GM23338 (cell line): ENCODE data around the gene SPEM1. TPM values are rescaled to one million over a fixed set of nuclear protein-coding genes. Genes with fewer than 3 reads are reported as not detected.

Experiments used
- ATAC-seq: fragments of 200-7000 bp; cut with Tn5 transposase; 3 replicates; pipeline ENCODE4 v1.9.1; 2020
- DNase-seq: peaks from one replicate; pipeline ENCODE4 v3.0.0-alpha.2; 2015; ENCODE audit warnings: low spot score
- H2AFZ ChIP-seq: fragments of 200-600 bp; sonication (generic); 2 replicates; pipeline ENCODE4 v1.8.0; 2016; ENCODE audit warnings: antibody characterized with exemption, mild to moderate bottlenecking, moderate library complexity
- H3F3A ChIP-seq: fragments of 200-600 bp; sonication (generic); replicated peaks from 2 replicates; pipeline ENCODE4 v1.8.0; 2017; ENCODE audit warnings: antibody characterized with exemption, mixed run types, low read depth
- H3K27ac ChIP-seq: fragments of 200-600 bp; sonication (generic); 2 replicates; pipeline ENCODE4 v1.6.1; 2016; ENCODE audit warnings: low read depth
- H3K27me3 ChIP-seq: fragments of 200-600 bp; sonication (generic); 2 replicates; pipeline ENCODE4 v1.8.0; 2016; ENCODE audit warnings: mild to moderate bottlenecking, mixed run types, moderate library complexity; ENCODE audit not compliant: insufficient read depth
- H3K36me3 ChIP-seq: fragments of 200-600 bp; sonication (generic); 2 replicates; pipeline ENCODE4 v1.8.0; 2016; ENCODE audit warnings: mild to moderate bottlenecking; ENCODE audit not compliant: insufficient read depth
- H3K4me1 ChIP-seq: fragments of 200-600 bp; sonication (generic); 2 replicates; pipeline ENCODE4 v1.8.0; 2016; ENCODE audit warnings: mild to moderate bottlenecking, moderate library complexity; ENCODE audit not compliant: insufficient read depth
- H3K4me2 ChIP-seq: fragments of 200-600 bp; sonication (generic); 2 replicates; pipeline ENCODE4 v1.7.1; 2017; ENCODE audit warnings: mixed run types
- H3K4me3 ChIP-seq: fragments of 200-600 bp; sonication (generic); 2 replicates; pipeline ENCODE4 v1.6.1; 2016; ENCODE audit warnings: mixed run types
- H3K79me2 ChIP-seq: fragments of 200-600 bp; sonication (generic); replicated peaks from 2 replicates; pipeline ENCODE4 v1.8.0; 2017; ENCODE audit warnings: mild to moderate bottlenecking; ENCODE audit not compliant: insufficient read depth
- H3K9me2 ChIP-seq: fragments of 200-600 bp; sonication (generic); 2 replicates; pipeline ENCODE4 v1.8.0; 2017; ENCODE audit not compliant: insufficient read depth
- H4K20me1 ChIP-seq: fragments of 200-600 bp; sonication (generic); replicated peaks from 2 replicates; pipeline ENCODE4 v1.8.0; 2017; ENCODE audit warnings: mild to moderate bottlenecking; ENCODE audit not compliant: insufficient read depth
- H3K27ac Mint-ChIP-seq: 2 replicates; pipeline ENCODE4 v1.8.0; 2020; ENCODE audit warnings: inconsistent platforms, mild to moderate bottlenecking, moderate library complexity, mixed read lengths
- H3K27me3 Mint-ChIP-seq: 3 replicates; pipeline ENCODE4 v1.8.0; 2022; ENCODE audit warnings: low read depth, mild to moderate bottlenecking, moderate library complexity, mixed read lengths, inconsistent platforms; ENCODE audit not compliant: insufficient read depth, poor library complexity
- H3K36me3 Mint-ChIP-seq: 3 replicates; pipeline ENCODE4 v1.8.0; 2021; ENCODE audit warnings: low read depth, mild to moderate bottlenecking, inconsistent platforms, moderate library complexity, mixed read lengths
- H3K4me1 Mint-ChIP-seq: 3 replicates; pipeline ENCODE4 v1.8.0; 2020; ENCODE audit warnings: mild to moderate bottlenecking, inconsistent platforms, mixed read lengths
- H3K4me3 Mint-ChIP-seq: 3 replicates; pipeline ENCODE4 v1.8.0; 2021; ENCODE audit warnings: moderate library complexity, mild to moderate bottlenecking, inconsistent platforms, mixed read lengths
- H3K9me3 Mint-ChIP-seq: 3 replicates; pipeline ENCODE4 v1.8.0; 2020; ENCODE audit warnings: moderate library complexity, mild to moderate bottlenecking, inconsistent platforms, mixed read lengths
- CREB1 ChIP-seq: fragments of 250-450 bp; sonication (Bioruptor Pico); IDR thresholded peaks from 2 replicates; pipeline ENCODE4 v1.5.0; 2020; ENCODE audit warnings: low read depth, mild to moderate bottlenecking, moderate library complexity
- ETS1 ChIP-seq: IDR thresholded peaks from 2 replicates; pipeline ENCODE4 v1.6.1; 2016; ENCODE audit warnings: antibody characterized with exemption
- EZH2phosphoT487 ChIP-seq: fragments of 200-600 bp; sonication (generic); IDR thresholded peaks from one replicate; pipeline ENCODE4 v1.8.1; 2018; ENCODE audit warnings: antibody characterized with exemption; ENCODE audit not compliant: unreplicated experiment
- JUNB ChIP-seq: IDR thresholded peaks from one replicate; pipeline ENCODE4 v1.6.1; 2016; ENCODE audit warnings: antibody characterized with exemption; ENCODE audit not compliant: unreplicated experiment
- NANOG ChIP-seq: IDR thresholded peaks from 2 replicates; pipeline ENCODE4 v1.6.1; 2016; ENCODE audit warnings: antibody characterized with exemption, borderline replicate concordance
- POLR2AphosphoS5 ChIP-seq: IDR thresholded peaks from 2 replicates; pipeline ENCODE4 v1.6.1; 2016; ENCODE audit warnings: antibody characterized with exemption, low read depth
- REST ChIP-seq: IDR thresholded peaks from one replicate; pipeline ENCODE4 v1.6.1; 2018; ENCODE audit warnings: antibody characterized with exemption; ENCODE audit not compliant: unreplicated experiment
- STAT1 ChIP-seq: IDR thresholded peaks from one replicate; pipeline ENCODE4 v1.6.1; 2016; ENCODE audit warnings: antibody characterized with exemption; ENCODE audit not compliant: unreplicated experiment
- ZNF114 ChIP-seq: fragments of 250-450 bp; sonication (Bioruptor Pico); IDR thresholded peaks from 2 replicates; pipeline ENCODE4 v1.5.0; 2020; ENCODE audit warnings: mild to moderate bottlenecking, moderate library complexity
- ZNF331 ChIP-seq: fragments of 250-450 bp; sonication (Bioruptor Pico); IDR thresholded peaks from 2 replicates; pipeline ENCODE4 v1.5.0; 2020; ENCODE audit warnings: low read depth, mild to moderate bottlenecking, moderate library complexity
- ZNF462 ChIP-seq: fragments of 250-450 bp; sonication (Bioruptor Pico); IDR thresholded peaks from 2 replicates; pipeline ENCODE4 v1.5.0; 2020; ENCODE audit warnings: mild to moderate bottlenecking, moderate library complexity
- polyA plus RNA-seq: library from polyadenylated mRNA; unstranded; fragments of >200 nt; fragmentation: Nextera tagmentation; extraction: Ambion mirVana; gene quantifications from 2 replicates; pipeline ENCODE4 v1.2.1, GENCODE V29; 2016
- total RNA-seq: library from RNA; depleted of rRNA; stranded (reverse); fragments of >200 nt; shearing (Covaris generic); gene quantifications from 2 replicates; pipeline ENCODE4 v1.2.3, GENCODE V29; 2014

Gene SPEM1
- total and polyA plus RNA-seq, 2 experiments from 2014 or later: not detected

- Histone ChIP-seq H3K4me2 (no peak overlapping the region), H3F3A (0 out of 2 replicates have a peak, but pooled peaks cover 5% of the 10 kb centered on the region), H3K79me2 (no peaks in the 10 kb centered on the region), H2AFZ (no peak overlapping the region), H3K27ac (no peak overlapping the region), H3K36me3 (no peaks in the 10 kb centered on the region), H3K4me3 (no peak overlapping the region), H4K20me1 (no peaks in the 10 kb centered on the region), H3K9me2 (peaks cover 4% of the 10 kb centered on the region; the same call in 1 of the 2 replicates), H3K4me1 (peaks cover 15% of the 10 kb centered on the region; the same call in 1 of the 2 replicates), H3K27me3 (no peaks in the 10 kb centered on the region)
- DNase-seq (no peak), ATAC-seq (no peak)
- no peak overlapping the region for H3K27ac Mint-ChIP-seq
- no peak overlapping the region for H3K4me3 Mint-ChIP-seq
- no peak for TF ChIP-seq EZH2phosphoT487
- no peak for TF ChIP-seq STAT1
- TF ChIP-seq CREB1 (CRISPR knock-in tag): no peak
- TF ChIP-seq POLR2AphosphoS5: no peak
- TF ChIP-seq ZNF462 (CRISPR knock-in tag): no peak
- peaks cover 17% of the 10 kb centered on the region for H3K27me3 Mint-ChIP-seq
- H3K9me3 Mint-ChIP-seq: no peaks in the 10 kb centered on the region
- H3K36me3 Mint-ChIP-seq: peaks cover 11% of the 10 kb centered on the region
- H3K4me1 Mint-ChIP-seq: peaks cover 24% of the 10 kb centered on the region
Observed at GRCh38 chr17:7463372-7463846, 43.3 kb downstream of the SPEM1 start.

- peaks cover 11% of the 10 kb centered on the region for H3K36me3 Mint-ChIP-seq
- Histone ChIP-seq H3K4me1 (peaks cover 15% of the 10 kb centered on the region; the same call in 1 of the 2 replicates), H4K20me1 (no peaks in the 10 kb centered on the region), H3K4me2 (no peak overlapping the region), H3F3A (0 out of 2 replicates have a peak, but pooled peaks cover 5% of the 10 kb centered on the region), H3K27me3 (no peaks in the 10 kb centered on the region), H2AFZ (no peak overlapping the region), H3K4me3 (no peak overlapping the region), H3K27ac (no peak overlapping the region), H3K36me3 (no peaks in the 10 kb centered on the region), H3K9me2 (peaks cover 4% of the 10 kb centered on the region; the same call in 1 of the 2 replicates), H3K79me2 (no peaks in the 10 kb centered on the region)
- DNase-seq (no peak), ATAC-seq (no peak)
- no peak overlapping the region for H3K4me3 Mint-ChIP-seq
- no peak overlapping the region for H3K27ac Mint-ChIP-seq
- no peaks in the 10 kb centered on the region for H3K9me3 Mint-ChIP-seq
- H3K27me3 Mint-ChIP-seq: peaks cover 20% of the 10 kb centered on the region
- H3K4me1 Mint-ChIP-seq: peaks cover 24% of the 10 kb centered on the region
- TF ChIP-seq NANOG (no peak), ZNF331 (no peak), EZH2phosphoT487 (no peak), CREB1 (CRISPR knock-in tag) (no peak), REST (no peak), ETS1 (no peak), ZNF114 (CRISPR knock-in tag) (no peak), JUNB (no peak), STAT1 (no peak)
Observed at GRCh38 chr17:7464081-7464480, 44.0 kb downstream of the SPEM1 start.
